Stimulated activated CD4-positive, alpha-beta T cell treated with anti-CD3 and anti-CD28 coated beads, Interleukin-15, amount 100 ng/mL, for 1 hour (primary cell): Measurements from ENCODE around the gene LIPC.
"Not testable (repeated sequence)": the region's sequence is repeated elsewhere in the genome, so short reads cannot be mapped to it uniquely, and the experiment has no call there.

Experiments
- DNase-seq, 2 donors: peaks; one replicate each; pipeline ENCODE4 v3.0.0-alpha.2; 2020; ENCODE audit warnings: low read depth in 1 of 2, low spot score in 1 of 2

Gene LIPC

DNA sequence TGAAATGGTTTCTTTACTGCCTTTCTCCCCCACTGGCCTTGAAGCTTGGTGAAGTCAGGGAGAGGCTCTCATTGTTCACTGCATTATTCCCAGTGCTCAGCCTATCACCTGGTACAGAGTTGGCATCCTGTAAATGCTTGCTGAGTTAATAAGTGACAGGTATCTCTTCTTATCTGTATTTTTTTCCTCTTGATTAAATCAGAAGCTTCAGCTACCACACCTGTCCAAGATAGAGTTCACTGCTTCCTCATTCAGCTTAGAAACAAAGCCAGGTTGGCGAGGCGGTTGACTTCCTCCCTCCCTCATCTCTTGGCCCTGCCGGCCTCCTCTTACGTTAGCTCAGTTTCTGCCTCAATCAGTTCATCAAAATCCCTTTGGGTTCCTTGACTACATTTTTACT lies 142.8 kb downstream of the LIPC start:
- DNase-seq, result no peak

DNA sequence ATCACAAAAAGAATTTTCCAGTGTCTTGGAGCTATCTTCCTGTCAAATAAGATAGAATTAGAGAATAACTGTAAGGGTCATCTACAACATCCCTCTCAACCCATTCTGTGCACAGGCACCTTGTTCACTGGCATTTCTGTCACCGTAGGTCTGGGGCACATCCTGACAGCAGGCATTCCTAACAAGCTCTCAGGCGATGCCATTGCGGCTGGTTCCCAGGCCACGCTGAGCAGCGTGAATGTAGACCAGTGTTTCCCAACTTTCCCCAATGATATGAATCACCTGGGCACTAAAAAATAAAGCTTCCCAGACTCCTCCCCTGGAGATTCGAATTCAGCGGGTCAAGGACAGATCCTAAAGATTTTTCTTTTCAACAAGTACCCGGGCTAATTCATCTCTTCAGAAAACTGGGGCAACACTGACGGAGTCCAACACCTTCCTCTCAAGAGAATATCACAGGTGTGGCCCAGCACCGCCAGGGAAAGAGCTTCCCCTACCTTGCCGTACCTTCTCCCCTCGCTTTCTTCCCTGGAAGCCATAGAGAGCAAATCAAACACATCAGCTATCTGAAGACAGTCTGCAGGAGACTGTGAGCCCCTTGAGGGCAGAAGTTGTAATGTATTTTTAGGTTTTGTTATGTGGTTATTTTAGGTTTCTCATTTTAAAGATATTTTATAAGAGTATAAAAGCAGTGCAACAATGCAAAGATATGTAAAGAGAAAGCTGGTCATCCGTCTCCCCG lies 143.4 kb downstream of the LIPC start:
- DNase-seq, result no peak

DNA sequence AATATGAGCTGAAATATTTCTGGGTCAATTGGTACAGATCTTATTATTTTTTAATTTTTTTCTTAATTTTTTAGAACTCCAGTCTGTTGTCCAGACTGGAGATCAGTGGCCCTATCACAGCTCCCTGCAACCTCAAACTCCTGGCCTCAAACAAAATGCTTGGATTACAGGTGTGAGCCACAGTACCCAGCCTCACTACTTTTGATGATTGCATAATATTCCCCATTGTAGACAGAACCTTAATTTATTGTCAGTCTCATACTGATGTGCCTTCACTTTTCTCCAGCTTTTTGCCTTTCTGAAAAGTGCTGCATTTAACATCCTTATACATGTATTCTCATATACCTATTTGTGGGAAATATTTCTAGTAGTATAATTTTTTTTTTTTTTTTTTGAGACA lies 144.9 kb downstream of the LIPC start:
- no peak for DNase-seq

DNA sequence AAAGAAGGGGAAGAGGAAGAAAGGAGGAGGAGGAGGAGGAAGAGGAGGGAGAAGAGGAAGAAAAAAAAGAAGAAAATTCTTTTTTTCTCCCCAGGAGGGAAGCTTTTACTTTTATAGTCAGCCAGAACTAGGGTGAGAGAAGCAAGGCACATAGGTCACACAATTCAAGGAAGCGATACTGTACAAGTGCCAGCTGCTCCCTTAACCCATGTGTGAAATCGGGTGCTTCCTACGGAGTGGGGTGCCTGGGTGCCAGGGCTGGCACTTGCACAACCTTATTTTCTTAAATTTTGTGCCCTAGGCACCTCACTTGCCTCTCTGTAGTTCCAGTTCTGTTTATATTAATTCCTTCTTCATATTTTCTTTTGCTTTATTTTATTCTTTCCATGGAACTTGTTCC lies 150.4 kb downstream of the LIPC start:
- DNase-seq, result no peak

DNA sequence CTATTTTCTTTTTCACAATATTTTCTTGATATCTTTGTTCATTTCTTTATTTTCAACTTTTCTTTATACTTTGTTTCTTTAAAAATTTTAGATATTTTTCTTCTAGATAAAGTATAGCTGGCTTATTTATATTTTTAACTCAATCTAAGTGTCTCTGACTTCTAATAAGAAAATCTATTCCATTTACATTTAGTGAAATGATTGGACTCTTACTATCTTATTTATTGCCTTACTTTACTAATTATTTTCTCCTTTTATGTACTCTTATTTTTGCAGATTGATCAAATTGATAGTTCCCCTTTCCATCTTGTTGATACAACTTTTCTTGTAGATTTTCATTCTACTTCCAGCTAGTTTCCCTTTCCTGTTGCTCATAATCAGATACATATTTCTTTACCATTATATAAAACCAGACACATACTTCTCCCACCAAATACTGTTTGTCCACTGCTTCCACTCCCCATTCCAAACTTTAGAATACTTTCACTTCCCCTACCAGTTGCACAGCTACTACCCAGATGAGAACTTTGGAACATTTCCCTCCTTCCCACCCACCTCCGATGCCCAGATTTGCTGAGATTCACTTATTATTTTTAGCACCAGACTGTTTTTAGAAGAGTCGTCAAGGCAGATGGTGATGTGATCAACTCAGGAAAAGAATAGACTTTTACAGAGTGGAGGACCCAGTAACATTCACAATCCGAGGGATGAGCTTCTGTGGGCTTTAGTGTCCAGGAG lies 151.5 kb downstream of the LIPC start:
- DNase-seq, result no peak

DNA sequence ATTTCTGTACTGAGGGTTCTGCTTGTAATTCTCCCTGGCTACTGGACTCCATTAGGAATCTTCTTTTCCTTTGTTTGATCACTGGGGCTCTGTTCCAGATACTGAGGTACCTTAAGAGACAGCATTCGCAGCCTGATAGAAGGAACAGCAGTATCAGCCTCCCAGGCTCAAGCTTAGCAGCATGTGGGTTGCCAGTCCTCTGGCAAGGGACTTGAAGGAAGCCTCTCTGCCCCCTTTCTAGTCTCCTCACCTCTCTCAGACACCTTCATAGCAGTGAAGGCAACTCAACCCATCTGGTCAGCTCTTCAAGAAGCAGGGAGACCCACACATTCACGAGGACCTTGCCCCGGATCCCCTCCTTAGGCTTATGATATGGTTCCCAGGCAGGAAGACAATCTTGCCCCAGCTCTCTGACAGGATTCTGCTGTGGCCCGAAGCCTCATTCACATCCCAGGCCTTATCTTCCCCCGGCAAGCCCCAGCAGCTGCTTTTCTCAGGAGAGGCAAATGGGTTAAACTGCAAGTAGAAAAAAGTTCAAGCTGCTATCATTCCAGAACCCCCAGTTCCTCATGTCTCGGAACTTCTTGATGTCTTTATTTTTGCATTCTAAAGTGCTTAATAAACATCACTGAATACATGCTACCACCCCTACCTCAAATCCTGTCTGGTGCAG lies 153.1 kb downstream of the LIPC start:
- no peak for DNase-seq

DNA sequence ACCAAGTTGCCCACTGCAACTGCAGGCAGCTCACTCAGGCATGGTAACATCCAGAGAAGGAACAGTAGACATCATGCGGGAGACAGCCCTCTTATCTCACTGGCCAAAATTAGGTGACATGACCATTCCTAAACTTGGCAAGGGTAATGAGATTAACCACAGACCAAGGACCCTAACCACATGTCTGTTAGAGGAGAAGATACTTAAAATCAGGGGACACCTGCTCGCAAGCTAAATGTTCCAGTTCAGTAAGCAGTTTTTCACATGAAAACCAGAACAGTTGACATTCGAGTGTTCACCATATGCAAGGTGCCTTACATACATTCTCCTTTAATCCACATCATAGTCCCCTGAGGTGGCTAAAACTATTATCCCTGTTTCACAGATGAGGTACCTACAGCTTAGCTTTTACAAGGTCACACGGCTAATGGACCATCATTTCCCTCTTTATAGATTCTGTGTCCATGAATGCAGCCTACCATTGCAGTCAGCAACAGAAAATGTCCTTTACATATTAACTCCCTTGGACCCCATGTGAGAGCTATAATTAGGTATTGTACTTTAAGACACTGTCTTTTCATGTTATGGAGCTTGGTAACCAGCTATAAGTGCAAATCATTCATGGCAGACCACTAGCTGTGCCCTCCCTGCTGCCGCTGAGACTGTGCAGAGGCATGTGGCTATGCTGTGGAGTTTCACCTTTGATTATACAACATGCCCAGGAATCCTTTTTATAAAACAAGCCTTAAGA lies 154.1 kb downstream of the LIPC start:
- no peak for DNase-seq

DNA sequence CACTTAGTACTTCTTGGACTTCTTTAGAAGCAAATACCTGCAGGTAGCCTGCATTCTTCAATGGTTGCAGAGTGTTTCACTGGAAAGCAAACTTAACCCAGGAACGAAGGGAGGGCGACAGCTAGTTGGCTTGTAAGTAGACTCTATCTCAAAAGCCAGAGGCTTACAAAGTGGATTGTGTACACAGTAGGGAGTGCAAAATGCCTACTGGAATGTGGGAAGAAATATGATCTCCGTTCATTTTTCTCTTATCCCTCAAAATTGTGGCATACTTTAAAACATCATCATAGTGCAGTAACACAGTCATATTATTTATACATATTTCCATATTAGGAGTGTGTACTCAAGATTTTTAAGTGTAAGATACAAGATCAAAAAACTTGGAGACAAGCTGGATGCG lies 155.7 kb downstream of the LIPC start:
- no peak for DNase-seq

DNA sequence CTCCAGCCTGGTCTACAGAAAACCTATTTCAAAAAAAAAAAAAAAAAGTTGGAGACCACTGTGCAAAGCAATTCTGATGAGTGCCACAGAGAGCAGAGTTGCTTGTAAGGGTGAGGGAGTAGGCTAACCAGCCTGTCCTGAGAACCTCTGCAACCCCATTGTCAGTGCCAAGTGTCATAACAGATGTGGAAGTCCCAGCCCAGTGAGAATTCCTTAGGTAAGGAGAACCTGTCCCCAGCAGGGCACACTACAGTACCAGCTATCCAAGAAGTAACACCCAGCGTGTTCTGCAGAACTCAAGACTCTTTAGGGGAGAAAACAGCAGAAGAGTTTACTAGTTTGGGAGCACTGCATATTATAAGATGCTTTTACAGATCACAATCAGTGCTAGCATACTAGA lies 156.3 kb downstream of the LIPC start:
- DNase-seq, result no peak

DNA sequence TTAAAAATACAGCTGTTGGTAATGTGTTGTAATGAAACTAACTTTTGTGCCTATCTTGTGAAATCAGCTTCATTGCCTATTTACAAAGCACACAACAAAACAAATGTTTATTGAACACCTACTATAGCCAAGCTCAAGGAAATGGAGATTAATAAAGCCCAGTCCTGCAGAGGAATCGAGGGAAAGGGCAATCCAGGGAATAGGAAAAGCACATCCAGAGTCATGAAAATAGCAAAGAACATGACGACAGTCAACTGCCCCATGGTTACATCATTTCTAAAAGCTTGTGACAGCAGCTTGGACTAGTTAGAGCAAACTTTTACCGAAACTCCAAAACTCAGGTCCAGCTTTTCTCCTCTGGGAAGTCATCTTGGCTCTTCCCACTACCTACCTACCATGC lies 157.3 kb downstream of the LIPC start:
- DNase-seq, result no peak

DNA sequence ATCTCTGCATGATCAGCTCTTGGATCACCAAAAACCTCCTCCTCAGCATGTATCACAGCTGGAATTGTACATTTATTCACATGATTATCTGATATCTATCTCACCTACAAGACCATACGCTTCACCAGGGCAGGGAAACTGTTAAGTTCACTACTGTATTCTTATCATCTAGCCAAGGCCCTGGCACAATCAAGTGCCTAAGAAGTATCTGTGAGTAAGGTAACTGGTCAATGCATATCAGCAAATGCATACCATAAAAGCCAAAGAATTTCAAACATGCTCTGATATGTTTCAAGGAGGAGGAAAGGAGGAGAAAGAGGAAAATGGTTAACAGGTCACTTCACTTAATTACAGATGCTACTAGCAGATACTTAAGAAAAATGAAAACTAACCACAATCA lies 158.4 kb downstream of the LIPC start:
- DNase-seq, result no peak

DNA sequence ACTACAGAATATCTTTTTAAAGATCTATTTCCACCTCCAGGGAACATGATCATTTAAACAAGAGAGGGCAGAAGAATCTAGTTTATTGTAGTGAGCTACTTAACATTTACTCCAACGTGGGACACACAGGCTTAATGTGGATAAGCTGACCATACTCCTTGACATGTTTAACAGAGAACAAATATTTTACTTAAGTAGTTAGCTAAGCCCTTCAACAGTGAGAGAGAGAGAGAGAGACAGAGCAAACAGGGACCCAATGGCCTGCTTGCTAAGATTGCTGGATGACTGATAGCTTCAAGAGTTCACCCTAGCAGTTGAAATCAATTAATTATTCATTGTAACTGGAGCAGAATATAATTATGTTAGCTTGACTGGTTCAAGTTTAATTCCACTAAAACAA lies 159.1 kb downstream of the LIPC start:
- no peak for DNase-seq

DNA sequence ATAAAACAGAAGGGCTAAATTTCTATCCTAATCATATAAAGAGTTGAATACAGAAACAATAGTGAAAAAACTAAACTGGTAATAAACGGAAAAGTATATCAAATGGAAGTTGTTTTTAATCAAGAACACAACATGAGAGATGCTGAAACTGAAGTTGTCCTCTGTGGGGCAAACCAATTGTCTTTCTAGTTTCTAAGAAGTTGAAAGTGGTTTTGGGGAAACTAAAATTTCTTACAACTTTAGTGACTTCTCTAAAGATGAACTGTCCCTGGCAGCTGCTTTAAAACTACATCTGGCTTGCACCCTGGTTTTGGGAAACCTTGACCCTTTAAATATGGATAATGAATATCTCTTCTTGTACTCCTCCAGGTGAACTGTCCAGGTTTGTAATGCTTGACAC lies 162.1 kb downstream of the LIPC start:
- no peak for DNase-seq

DNA sequence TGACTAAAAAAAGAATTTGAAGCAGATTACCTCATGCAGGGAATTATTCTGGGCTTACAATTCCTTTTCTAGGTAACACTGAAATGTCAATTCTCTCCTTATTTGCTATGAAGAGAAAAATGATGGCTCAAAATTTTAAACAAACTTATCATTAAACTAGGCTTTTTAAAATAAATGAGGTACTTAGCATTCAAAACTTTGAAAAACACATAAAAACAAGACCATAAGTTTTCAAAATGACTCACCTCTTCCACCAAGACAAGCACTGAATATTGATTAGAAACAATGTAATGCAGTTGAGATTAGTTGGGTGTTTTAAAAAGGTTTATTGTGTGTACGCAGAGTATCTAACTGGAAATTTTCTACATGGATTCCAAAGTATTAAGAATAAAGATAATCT lies 163.1 kb downstream of the LIPC start:
- no peak for DNase-seq

DNA sequence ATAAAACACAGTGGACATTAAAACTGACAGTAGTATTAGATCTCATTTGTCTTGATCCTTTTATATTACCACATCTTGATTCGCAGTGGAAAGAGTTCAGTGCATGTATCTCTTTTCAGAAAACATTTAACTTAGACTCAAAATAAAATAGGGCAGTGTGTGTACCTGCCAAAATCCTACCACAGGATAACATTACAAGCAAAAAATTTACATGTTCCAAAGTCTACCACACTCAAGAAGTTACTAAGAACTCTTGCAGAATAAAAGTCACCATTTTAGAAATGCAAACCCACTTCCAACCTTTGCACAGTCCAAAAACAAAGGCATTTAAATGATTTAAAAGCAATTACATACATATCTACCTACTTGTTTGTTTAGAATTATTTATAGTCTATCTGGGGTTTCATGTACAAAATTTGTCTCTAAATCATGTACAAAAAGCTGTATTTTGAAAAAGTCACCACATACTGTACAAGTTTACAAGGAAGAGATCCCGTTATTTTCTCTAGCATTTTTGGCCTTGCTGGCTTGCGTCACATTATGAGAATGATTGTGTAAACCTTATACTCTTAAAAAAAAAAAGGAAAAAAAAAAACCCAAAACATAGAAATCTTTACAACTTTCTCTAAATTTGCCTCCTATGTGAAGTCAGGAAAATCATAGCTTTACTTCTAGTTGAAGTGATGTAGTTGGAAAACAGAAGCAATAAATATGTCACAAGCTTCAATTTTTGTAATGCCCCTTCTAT lies 163.9 kb downstream of the LIPC start:
- no peak for DNase-seq

DNA sequence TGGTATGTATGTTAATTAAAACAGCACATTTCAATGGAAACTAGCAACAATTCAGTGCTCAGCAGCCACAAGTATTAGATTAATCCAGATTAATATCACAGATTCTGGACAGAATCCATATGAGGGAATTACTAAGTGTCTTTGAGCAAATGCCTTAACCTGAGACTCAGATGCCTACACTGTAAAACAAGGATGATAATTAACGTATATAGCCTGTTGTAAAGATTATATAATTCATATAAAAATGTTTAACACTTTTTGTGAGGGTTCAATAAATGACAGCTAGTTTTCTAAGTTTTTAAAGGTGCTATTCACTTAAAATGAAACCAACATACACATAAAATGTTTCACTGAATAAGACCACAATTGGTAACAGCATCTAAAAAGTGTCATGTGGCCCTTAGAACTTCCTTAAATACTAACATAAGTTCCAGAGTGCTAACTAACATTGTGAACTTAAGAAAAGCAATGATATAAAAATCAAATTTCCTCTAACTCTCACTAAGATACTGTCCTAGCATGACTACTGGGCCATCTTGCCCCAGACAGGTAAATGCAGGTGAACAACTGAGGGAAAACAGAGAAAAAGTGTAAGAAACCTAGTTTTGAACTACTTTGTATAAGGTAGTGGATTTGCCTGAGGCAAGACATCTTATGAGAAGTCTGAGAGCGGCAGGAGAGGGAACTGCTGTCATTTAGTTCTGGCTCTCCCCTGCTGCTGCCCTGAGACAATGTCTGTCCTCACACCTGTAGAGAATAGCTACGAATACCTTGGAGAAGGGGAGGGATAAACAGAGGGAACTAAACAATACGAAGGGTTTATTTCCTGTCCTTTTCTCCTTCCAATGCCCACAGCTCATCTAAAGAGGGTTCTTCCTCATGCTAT lies 166.4 kb downstream of the LIPC start:
- no peak for DNase-seq

DNA sequence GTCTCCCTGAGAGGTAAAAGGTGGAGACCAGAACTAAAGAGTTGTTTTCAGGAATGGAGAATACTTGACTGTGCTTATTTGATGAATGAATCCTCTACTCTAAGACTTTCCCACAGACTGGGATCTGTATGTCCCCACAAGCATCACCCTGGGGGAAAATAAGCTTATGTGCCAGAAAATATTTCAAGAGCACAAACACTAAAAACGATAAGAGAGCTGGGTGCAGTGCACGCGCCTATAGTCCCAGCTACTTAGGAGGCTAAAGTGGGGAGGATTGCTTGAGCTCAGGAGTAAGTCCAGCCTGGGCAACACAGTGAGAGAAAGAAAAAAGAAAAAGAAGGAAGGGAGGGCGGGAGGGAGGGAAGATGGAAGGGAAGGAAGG lies 167.0 kb downstream of the LIPC start:
- no peak for DNase-seq

DNA sequence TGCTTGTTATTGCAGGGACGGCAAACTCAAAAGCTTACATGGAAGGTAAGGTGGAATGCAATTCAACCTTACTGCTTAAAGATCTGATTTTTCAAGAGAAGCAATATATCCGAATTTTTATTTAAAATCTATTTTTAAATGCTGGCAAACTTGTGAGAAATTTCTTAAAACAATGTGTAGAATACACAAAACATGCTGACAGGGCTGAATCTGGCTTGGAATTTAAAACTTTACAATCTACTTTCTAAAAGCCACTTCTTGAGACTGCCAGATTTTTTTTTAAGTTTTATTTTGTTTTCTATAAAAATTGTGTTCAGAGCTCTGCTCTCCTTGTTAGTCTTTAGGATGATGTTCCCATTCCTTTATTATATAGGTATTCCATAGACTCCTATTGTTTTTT lies 171.0 kb downstream of the LIPC start:
- DNase-seq, result no peak

DNA sequence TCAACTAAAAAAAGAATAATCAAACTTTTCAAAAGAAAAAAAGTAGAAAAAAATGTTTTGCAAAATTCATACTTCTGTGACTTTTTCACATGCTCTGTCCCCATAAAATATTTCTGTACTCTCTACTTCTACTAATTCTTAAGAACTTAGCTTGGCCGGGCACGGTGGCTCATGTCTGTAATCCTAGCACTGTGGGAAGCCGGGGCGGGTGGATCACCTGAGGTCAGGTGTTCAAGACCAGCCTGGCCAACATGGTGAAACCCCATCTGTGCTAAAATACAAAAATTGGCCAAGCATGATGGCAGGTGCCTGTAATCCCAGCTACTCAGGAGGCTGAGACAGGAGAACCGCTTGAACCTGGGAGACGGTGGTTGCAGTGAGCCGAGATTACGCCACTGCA lies 172.1 kb downstream of the LIPC start:
- DNase-seq, result not testable (repeated sequence)

DNA sequence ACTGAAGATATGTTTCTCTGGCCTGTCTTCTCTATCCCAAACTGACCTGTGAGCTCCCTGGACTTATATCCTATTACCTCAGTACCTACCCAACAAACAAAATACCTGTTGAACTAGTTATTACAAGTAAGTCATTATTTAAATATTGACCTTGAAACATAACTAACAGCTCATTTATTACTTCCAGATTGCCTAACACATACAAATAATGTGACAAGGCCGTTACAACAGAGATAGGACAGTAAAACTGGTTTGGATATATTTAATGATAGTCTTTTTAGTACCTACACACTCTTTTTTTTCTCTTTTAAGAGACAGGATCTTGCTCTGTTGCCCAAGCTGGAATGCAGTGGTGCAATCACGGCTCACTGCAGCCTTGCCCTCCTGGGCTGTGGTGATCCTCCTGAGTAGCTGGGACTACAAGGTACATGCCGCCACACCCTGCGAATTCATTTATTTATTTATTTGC lies 172.7 kb downstream of the LIPC start:
- DNase-seq, result no peak
